GM23338 (cell line): ENCODE results near the gene RAB13.
"Not testable (repeated sequence)": the region's sequence is repeated elsewhere in the genome, so short reads cannot be mapped to it uniquely, and the experiment has no call there.

Source experiments
- CREB1 ChIP-seq: fragments of 250-450 bp; sonication (Bioruptor Pico); IDR thresholded peaks from 2 replicates; pipeline ENCODE4 v1.5.0; 2020; ENCODE audit warnings: low read depth, mild to moderate bottlenecking, moderate library complexity
- EZH2 ChIP-seq: fragments of 200-600 bp; sonication (generic); IDR thresholded peaks from one replicate; pipeline ENCODE4 v1.8.0; 2017; ENCODE audit warnings: antibody characterized with exemption, mild to moderate bottlenecking, low read depth; ENCODE audit not compliant: unreplicated experiment
- JUNB ChIP-seq: IDR thresholded peaks from one replicate; pipeline ENCODE4 v1.6.1; 2016; ENCODE audit warnings: antibody characterized with exemption; ENCODE audit not compliant: unreplicated experiment
- POLR2AphosphoS5 ChIP-seq: IDR thresholded peaks from 2 replicates; pipeline ENCODE4 v1.6.1; 2016; ENCODE audit warnings: antibody characterized with exemption, low read depth
- ZNF114 ChIP-seq: fragments of 250-450 bp; sonication (Bioruptor Pico); IDR thresholded peaks from 2 replicates; pipeline ENCODE4 v1.5.0; 2020; ENCODE audit warnings: mild to moderate bottlenecking, moderate library complexity
- TF ChIP-seq, protein P1 (sequence below): IDR thresholded peaks from one replicate; pipeline ENCODE4 v1.6.1; 2018; ENCODE audit warnings: antibody characterized with exemption; ENCODE audit not compliant: unreplicated experiment
- TF ChIP-seq, protein P2 (sequence below), 2 experiments: fragments of 200-600 bp in 1 of 2; sonication (generic) in 1 of 2; conservative IDR thresholded peaks; 2 replicates each; pipeline versions ENCODE4 v1.5.1 to v1.6.1; 2016 to 2017; ENCODE audit warnings: antibody characterized with exemption in 2 of 2, low read depth in 2 of 2, mild to moderate bottlenecking in 2 of 2, moderate library complexity in 1 of 2

DNA sequence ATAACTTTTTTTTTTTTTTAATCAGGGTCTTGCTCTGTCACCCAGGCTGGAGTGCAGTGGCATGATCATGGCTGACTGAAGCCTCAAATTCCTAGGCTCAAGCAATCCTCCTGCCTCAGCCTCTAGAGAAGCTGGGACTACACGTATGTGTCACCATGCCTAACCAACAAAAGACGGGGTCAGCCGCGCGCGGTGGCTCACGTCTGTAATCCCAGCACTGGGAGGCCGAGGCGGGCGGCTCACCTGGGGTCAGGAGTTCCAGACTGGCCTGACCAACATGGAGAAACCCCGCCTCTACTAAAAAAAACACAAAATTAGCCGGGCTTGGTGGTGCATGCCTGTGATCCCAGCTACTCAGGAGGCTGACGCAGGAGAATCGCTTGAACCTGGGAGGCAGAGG, 26.4 kb upstream of the RAB13 start:
- TF ChIP-seq, protein P1, sequence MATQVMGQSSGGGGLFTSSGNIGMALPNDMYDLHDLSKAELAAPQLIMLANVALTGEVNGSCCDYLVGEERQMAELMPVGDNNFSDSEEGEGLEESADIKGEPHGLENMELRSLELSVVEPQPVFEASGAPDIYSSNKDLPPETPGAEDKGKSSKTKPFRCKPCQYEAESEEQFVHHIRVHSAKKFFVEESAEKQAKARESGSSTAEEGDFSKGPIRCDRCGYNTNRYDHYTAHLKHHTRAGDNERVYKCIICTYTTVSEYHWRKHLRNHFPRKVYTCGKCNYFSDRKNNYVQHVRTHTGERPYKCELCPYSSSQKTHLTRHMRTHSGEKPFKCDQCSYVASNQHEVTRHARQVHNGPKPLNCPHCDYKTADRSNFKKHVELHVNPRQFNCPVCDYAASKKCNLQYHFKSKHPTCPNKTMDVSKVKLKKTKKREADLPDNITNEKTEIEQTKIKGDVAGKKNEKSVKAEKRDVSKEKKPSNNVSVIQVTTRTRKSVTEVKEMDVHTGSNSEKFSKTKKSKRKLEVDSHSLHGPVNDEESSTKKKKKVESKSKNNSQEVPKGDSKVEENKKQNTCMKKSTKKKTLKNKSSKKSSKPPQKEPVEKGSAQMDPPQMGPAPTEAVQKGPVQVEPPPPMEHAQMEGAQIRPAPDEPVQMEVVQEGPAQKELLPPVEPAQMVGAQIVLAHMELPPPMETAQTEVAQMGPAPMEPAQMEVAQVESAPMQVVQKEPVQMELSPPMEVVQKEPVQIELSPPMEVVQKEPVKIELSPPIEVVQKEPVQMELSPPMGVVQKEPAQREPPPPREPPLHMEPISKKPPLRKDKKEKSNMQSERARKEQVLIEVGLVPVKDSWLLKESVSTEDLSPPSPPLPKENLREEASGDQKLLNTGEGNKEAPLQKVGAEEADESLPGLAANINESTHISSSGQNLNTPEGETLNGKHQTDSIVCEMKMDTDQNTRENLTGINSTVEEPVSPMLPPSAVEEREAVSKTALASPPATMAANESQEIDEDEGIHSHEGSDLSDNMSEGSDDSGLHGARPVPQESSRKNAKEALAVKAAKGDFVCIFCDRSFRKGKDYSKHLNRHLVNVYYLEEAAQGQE: not testable (repeated sequence)
- not testable (repeated sequence) for TF ChIP-seq POLR2AphosphoS5, EZH2, CREB1, JUNB, ZNF114
- TF ChIP-seq, protein P2, sequence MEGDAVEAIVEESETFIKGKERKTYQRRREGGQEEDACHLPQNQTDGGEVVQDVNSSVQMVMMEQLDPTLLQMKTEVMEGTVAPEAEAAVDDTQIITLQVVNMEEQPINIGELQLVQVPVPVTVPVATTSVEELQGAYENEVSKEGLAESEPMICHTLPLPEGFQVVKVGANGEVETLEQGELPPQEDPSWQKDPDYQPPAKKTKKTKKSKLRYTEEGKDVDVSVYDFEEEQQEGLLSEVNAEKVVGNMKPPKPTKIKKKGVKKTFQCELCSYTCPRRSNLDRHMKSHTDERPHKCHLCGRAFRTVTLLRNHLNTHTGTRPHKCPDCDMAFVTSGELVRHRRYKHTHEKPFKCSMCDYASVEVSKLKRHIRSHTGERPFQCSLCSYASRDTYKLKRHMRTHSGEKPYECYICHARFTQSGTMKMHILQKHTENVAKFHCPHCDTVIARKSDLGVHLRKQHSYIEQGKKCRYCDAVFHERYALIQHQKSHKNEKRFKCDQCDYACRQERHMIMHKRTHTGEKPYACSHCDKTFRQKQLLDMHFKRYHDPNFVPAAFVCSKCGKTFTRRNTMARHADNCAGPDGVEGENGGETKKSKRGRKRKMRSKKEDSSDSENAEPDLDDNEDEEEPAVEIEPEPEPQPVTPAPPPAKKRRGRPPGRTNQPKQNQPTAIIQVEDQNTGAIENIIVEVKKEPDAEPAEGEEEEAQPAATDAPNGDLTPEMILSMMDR (conservative IDR thresholded peaks at IDR 0.05; ENCODE audit: low read depth in 2 of 2): not testable (repeated sequence)
